Smooth muscle cell (in vitro differentiated cells): ENCODE measurements around the gene LRPAP1. TPM values are rescaled to one million over a fixed set of nuclear protein-coding genes. Genes with fewer than 3 reads are reported as not detected.

Experiments used
- DNase-seq: peaks from one replicate; lab custom pipeline; 2025; ENCODE audit not compliant: unreplicated experiment; lab: John Stamatoyannopoulos, UW
- H2AFZ ChIP-seq: fragments of 200-600 bp; sonication (generic); 2 replicates; pipeline ENCODE4 v1.6.0; 2016; ENCODE audit warnings: antibody characterized with exemption, low read depth, mild to moderate bottlenecking
- H3F3A ChIP-seq: fragments of 200-600 bp; sonication (generic); 2 replicates; pipeline ENCODE4 v1.6.0; 2017; ENCODE audit warnings: antibody characterized with exemption, low read depth
- H3K27ac ChIP-seq: fragments of 200-600 bp; sonication (generic); 2 replicates; pipeline ENCODE4 v1.5.1; 2016; ENCODE audit warnings: low read depth, mild to moderate bottlenecking
- H3K27me3 ChIP-seq: fragments of 200-600 bp; sonication (generic); 2 replicates; pipeline ENCODE4 v1.6.1; 2016; ENCODE audit warnings: low read depth, mild to moderate bottlenecking
- H3K36me3 ChIP-seq: fragments of 200-600 bp; sonication (generic); 2 replicates; pipeline ENCODE4 v1.5.1; 2016; ENCODE audit warnings: low read depth
- H3K4me1 ChIP-seq: fragments of 200-600 bp; sonication (generic); 2 replicates; pipeline ENCODE4 v1.5.1; 2016; ENCODE audit warnings: low read depth
- H3K4me2 ChIP-seq: fragments of 200-600 bp; sonication (generic); 2 replicates; pipeline ENCODE4 v1.6.0; 2016; ENCODE audit warnings: mild to moderate bottlenecking
- H3K4me3 ChIP-seq: fragments of 200-600 bp; sonication (generic); 2 replicates; pipeline ENCODE4 v1.5.1; 2016; ENCODE audit warnings: mild to moderate bottlenecking
- H3K79me2 ChIP-seq: fragments of 200-600 bp; sonication (generic); 2 replicates; pipeline ENCODE4 v1.6.0; 2016; ENCODE audit warnings: low read depth, mild to moderate bottlenecking
- H3K9ac ChIP-seq: fragments of 200-600 bp; sonication (generic); 2 replicates; pipeline ENCODE4 v1.6.0; 2016; ENCODE audit warnings: low read depth
- H3K9me3 ChIP-seq: fragments of 200-600 bp; sonication (generic); replicated peaks from 2 replicates; pipeline ENCODE4 v1.5.1; 2016; ENCODE audit warnings: low read depth
- H4K20me1 ChIP-seq: fragments of 200-600 bp; sonication (generic); 2 replicates; pipeline ENCODE4 v1.6.0; 2016; ENCODE audit warnings: low read depth
- WGBS: methylation state at CpG from one replicate; pipeline ENCODE4 v1.1.7; 2016; ENCODE audit warnings: low lambda C conversion rate; 5-methylcytosine and 5-hydroxymethylcytosine counted together
- polyA plus RNA-seq: library from polyadenylated mRNA; unstranded; fragments of >200 nt; fragmentation: Nextera tagmentation; extraction: Ambion mirVana; gene quantifications from 2 replicates; pipeline ENCODE4 v1.2.1, GENCODE V29; 2016
- total RNA-seq: library from RNA; depleted of rRNA; stranded (reverse); fragments of >200 nt; gene quantifications from 2 replicates; pipeline ENCODE4 v1.2.3, GENCODE V29; 2014
- TF ChIP-seq, protein P1 (sequence below): fragments of 200-600 bp; sonication (generic); IDR thresholded peaks from 2 replicates; pipeline ENCODE4 v1.5.1; 2017; ENCODE audit warnings: borderline replicate concordance, mild to moderate bottlenecking, antibody characterized with exemption; ENCODE audit not compliant: insufficient read depth, poor library complexity, severe bottlenecking

Gene LRPAP1
- total and polyA plus RNA-seq, 2 experiments from 2014 or later, result 82.6 to 277 TPM

- DNase-seq, result no peak
- no peak overlapping the region for H3K4me3 ChIP-seq
- no peaks in the 10 kb centered on the region for H3K27me3 ChIP-seq
- WGBS, result 97% methylated on average over 24 of the region's 24 CpGs
- H3K36me3 ChIP-seq, result no peaks in the 10 kb centered on the region
- H3K79me2 ChIP-seq, result peaks cover 4% of the 10 kb centered on the region
- TF ChIP-seq, protein P1, sequence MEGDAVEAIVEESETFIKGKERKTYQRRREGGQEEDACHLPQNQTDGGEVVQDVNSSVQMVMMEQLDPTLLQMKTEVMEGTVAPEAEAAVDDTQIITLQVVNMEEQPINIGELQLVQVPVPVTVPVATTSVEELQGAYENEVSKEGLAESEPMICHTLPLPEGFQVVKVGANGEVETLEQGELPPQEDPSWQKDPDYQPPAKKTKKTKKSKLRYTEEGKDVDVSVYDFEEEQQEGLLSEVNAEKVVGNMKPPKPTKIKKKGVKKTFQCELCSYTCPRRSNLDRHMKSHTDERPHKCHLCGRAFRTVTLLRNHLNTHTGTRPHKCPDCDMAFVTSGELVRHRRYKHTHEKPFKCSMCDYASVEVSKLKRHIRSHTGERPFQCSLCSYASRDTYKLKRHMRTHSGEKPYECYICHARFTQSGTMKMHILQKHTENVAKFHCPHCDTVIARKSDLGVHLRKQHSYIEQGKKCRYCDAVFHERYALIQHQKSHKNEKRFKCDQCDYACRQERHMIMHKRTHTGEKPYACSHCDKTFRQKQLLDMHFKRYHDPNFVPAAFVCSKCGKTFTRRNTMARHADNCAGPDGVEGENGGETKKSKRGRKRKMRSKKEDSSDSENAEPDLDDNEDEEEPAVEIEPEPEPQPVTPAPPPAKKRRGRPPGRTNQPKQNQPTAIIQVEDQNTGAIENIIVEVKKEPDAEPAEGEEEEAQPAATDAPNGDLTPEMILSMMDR, result no peak
- no peaks in the 10 kb centered on the region for H3K9me3 ChIP-seq
- no peaks in the 10 kb centered on the region for H3K4me1 ChIP-seq
- H2AFZ ChIP-seq, result no peak overlapping the region
- no peaks in the 10 kb centered on the region for H3F3A ChIP-seq
- H3K4me2 ChIP-seq, result no peak overlapping the region
- H3K9ac ChIP-seq, result no peak overlapping the region
- H4K20me1 ChIP-seq, result peaks cover 71% of the 10 kb centered on the region
- H3K27ac ChIP-seq, result no peak overlapping the region
Observed at GRCh38 chr4:3523628-3524221, 8.5 kb downstream of the LRPAP1 start.

- Histone ChIP-seq H3K9me3 (no peaks in the 10 kb centered on the region), H2AFZ (no peak overlapping the region), H3K79me2 (no peaks in the 10 kb centered on the region), H3K4me2 (no peak overlapping the region), H3K27me3 (no peaks in the 10 kb centered on the region), H3F3A (no peaks in the 10 kb centered on the region), H3K27ac (no peak overlapping the region), H3K4me3 (no peak overlapping the region), H4K20me1 (peaks cover 66% of the 10 kb centered on the region), H3K36me3 (no peaks in the 10 kb centered on the region), H3K9ac (no peak overlapping the region), H3K4me1 (no peaks in the 10 kb centered on the region)
- TF ChIP-seq, protein P1, result no peak
- DNase-seq, result no peak
- 88% methylated on average over 10 of the region's 10 CpGs for WGBS
Observed at GRCh38 chr4:3523146-3523627, 9.0 kb downstream of the LRPAP1 start.

GRCh38 chr4:3522651-3523050, 9.6 kb downstream of the LRPAP1 start:
- no peaks in the 10 kb centered on the region for H3K79me2 ChIP-seq
- H3K9me3 ChIP-seq, result no peaks in the 10 kb centered on the region
- TF ChIP-seq, protein P1, result no peak
- no peak overlapping the region for H3K4me3 ChIP-seq
- 92% methylated on average over 9 of the region's 19 CpGs for WGBS
- no peak overlapping the region for H3K4me2 ChIP-seq
- peaks cover 60% of the 10 kb centered on the region for H4K20me1 ChIP-seq
- H3F3A ChIP-seq, result no peaks in the 10 kb centered on the region
- H2AFZ ChIP-seq, result no peak overlapping the region
- DNase-seq, result no peak
- H3K36me3 ChIP-seq, result no peaks in the 10 kb centered on the region
- no peak overlapping the region for H3K27ac ChIP-seq
- H3K27me3 ChIP-seq, result no peaks in the 10 kb centered on the region
- no peak overlapping the region for H3K9ac ChIP-seq
- no peaks in the 10 kb centered on the region for H3K4me1 ChIP-seq

- H3K9me3 ChIP-seq, result no peaks in the 10 kb centered on the region
- H4K20me1 ChIP-seq, result peaks cover 57% of the 10 kb centered on the region
- 93% methylated on average over 8 of the region's 15 CpGs for WGBS
- no peak overlapping the region for H3K9ac ChIP-seq
- H3K79me2 ChIP-seq, result no peaks in the 10 kb centered on the region
- no peak overlapping the region for H3K4me2 ChIP-seq
- no peak overlapping the region for H3K27ac ChIP-seq
- H3K36me3 ChIP-seq, result no peaks in the 10 kb centered on the region
- DNase-seq, result no peak
- no peaks in the 10 kb centered on the region for H3K27me3 ChIP-seq
- H3F3A ChIP-seq, result no peaks in the 10 kb centered on the region
- H2AFZ ChIP-seq, result no peak overlapping the region
- H3K4me1 ChIP-seq, result no peaks in the 10 kb centered on the region
- no peak overlapping the region for H3K4me3 ChIP-seq
- TF ChIP-seq, protein P1, result no peak
Observed at GRCh38 chr4:3522326-3522640, 9.9 kb downstream of the LRPAP1 start.
